KOPT-K1 (cell line): ENCODE measurements around the gene NAP1L1.

Source experiments
- H3K27ac ChIP-seq: fragments of 200-600 bp; sonication (generic); 2 replicates; pipeline ENCODE4 v1.5.1; 2016; ENCODE audit warnings: antibody characterized with exemption, mild to moderate bottlenecking, low read depth, low read length; ENCODE audit not compliant: poor library complexity, severe bottlenecking
- H3K36me3 ChIP-seq: fragments of 200-600 bp; sonication (generic); 2 replicates; pipeline ENCODE4 v1.5.1; 2017; ENCODE audit warnings: antibody characterized with exemption, mild to moderate bottlenecking, low read length, moderate library complexity; ENCODE audit not compliant: insufficient read depth
- H3K9me3 ChIP-seq: fragments of 200-600 bp; sonication (generic); 2 replicates; pipeline ENCODE4 v1.5.1; 2017; ENCODE audit warnings: antibody characterized with exemption, low read length, mild to moderate bottlenecking; ENCODE audit not compliant: insufficient read depth, poor library complexity, severe bottlenecking

The NAP1L1 gene

DNA sequence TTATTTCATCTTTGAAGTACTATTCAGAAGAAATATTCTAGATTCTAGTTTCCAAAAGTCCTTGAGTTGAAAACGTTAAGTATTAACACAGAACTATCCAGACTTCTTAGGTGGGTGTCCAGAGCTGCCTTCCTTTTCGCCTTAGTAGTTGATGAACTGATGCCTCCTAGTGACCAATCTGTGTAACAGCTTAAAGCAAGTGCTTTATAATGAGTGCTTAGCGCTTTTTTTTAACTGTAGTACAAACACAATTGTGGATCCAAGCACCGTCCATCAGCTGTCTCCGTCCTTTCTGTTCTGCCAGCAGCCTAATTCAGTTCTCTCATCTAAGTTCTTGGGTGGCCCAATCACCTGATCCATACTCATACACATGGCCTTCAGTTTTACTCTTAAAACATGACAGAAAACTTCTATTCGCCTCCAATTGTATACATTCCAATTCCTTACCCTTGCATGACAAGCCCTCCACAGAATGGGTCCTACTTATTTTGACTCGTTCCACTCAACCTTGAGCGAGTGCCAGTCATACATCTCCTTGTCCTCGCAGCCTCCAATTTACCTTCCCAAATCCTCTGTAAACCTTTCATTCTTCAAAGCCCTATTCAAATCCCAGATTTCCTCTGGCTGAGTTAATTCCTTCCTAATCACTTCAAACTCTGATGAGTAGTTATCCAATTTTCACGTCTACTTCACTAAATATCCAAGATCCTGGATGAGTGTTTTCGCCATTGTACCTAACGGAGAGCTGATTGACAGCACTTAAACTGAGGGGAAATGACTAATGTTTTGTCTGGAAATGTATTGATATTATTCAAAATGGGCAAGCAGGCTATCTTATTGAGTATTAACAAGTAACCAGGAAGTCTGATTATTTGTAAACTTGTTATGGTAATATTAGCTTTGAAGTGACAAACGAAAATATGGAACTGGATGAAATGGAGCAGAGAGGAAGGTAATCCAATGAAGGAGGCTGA lies 47.1 kb downstream of the NAP1L1 start:
- H3K9me3 ChIP-seq, result no peaks in the 10 kb centered on the region
- peaks cover 9% of the 10 kb centered on the region; the same call in 1 of the 2 replicates for H3K36me3 ChIP-seq
- no peak overlapping the region for H3K27ac ChIP-seq

DNA sequence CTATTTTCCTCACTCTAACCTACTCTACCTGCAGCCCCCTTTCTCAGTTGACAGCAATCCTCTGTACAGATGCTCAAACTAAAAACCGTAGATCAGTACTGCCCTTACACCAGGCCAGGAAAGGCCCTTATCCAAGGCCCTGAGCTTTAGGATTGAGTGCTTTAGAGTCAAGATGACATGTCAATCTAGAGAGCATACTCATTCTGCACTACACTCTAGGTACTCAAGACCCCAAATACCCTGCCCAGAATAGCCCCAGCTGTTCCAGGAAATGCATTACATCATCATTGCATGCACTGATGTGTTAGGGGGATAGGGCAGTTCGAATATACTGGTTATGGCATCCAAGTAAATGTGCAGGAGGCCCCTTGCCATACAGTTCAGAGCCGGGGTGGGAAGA lies 49.4 kb downstream of the NAP1L1 start:
- H3K27ac ChIP-seq, result no peak overlapping the region
- H3K9me3 ChIP-seq, result no peaks in the 10 kb centered on the region
- no peaks in the 10 kb centered on the region for H3K36me3 ChIP-seq

GRCh38 chr12:76033081-76034011 lies 51.1 kb downstream of the NAP1L1 start:
- H3K9me3 ChIP-seq, result no peaks in the 10 kb centered on the region

DNA sequence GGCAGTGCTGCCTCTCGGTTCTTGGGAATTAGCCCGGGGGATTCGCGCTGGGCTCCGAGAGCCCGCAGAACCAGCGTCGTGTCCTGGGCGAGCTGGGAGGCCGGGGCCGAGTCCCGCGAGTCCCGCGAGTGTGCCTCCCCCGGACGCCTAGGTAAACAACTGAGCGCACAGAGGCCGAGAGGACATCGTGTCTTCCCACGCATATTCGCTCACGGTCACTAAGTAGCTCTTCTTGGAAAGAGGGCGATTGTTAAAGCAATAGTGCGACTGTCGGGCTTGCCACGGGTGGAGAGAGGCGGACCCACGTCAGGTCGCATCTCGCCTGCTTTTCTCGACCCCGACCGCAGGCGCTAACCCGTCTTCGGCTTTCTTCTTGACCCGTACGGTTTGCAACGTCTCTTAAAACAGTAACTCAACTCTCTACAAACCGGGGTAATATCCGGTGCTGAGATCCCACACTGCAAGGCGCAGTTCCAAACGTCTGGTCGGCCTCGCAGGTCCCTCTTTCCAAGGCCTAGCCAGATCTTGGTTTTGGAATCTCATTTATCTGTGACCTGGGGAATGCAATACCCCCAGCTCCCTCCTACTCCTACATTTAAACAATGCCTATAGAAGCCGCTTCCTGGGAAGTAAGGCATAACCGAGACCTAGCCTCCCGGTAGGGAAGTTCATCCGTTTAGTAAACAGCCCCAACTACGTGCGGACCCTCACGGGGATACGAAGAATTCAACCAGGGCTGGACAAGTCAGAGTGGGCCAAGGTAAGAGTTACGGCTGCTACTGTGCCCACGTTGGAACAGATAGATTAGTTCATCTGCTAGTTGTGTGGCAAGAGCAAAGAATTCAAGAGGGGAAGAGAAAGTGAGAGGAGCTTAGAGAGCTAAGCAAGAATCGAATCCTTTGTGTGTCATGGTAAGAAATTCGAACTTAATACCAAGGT lies 52.2 kb downstream of the NAP1L1 start:
- no peaks in the 10 kb centered on the region for H3K9me3 ChIP-seq
- H3K27ac ChIP-seq, result peak overlapping the region; percentile 43
- no peaks in the 10 kb centered on the region for H3K36me3 ChIP-seq

More at GRCh38 chr12:76033081-76034011, 51.1 kb downstream of the NAP1L1 start:
- Histone ChIP-seq H3K27ac (no peak overlapping the region), H3K36me3 (no peaks in the 10 kb centered on the region)

- Histone ChIP-seq H3K9me3 (no peaks in the 10 kb centered on the region), H3K27ac (peak within 1 kb of the TSS; percentile 43), H3K36me3 (no peaks in the 10 kb centered on the region)
These were observed 53.0 kb downstream of the NAP1L1 start, which contains the start of gene PHLDA1 for GRCh38 chr12:76031414-76032042. TSS of gene PHLDA1 (minus strand) at chr12:76031776.

DNA sequence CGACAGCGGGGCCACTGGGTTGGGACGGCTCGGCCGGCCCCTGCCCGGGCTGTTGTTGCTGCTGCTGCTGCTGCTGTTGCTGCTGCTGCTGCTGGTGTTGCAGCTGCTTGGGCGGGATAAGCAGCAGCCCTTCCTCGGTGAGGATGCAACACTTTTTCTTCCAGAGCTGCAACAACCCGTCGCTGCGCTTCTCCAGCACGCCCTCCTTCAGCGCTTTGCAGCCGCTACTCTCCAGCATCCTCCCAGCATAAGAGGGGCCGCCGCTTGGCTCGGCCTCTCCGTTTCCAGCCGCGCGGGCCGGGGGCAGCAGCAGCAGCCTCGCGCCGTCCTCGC lies 53.4 kb downstream of the NAP1L1 start:
- Histone ChIP-seq H3K36me3 (no peaks in the 10 kb centered on the region), H3K9me3 (no peaks in the 10 kb centered on the region), H3K27ac (peak overlapping the region; percentile 43)

- H3K9me3 ChIP-seq, result no peaks in the 10 kb centered on the region
- no peak overlapping the region for H3K27ac ChIP-seq
- H3K36me3 ChIP-seq, result no peaks in the 10 kb centered on the region
These were observed 54.0 kb downstream of the NAP1L1 start for GRCh38 chr12:76030341-76031080.

GRCh38 chr12:76029982-76030340 lies 54.5 kb downstream of the NAP1L1 start:
- H3K9me3 ChIP-seq, result no peaks in the 10 kb centered on the region
- H3K36me3 ChIP-seq, result no peaks in the 10 kb centered on the region
- no peak overlapping the region for H3K27ac ChIP-seq

GRCh38 chr12:76028571-76029277 lies 55.8 kb downstream of the NAP1L1 start:
- Histone ChIP-seq H3K27ac (no peak overlapping the region), H3K36me3 (no peaks in the 10 kb centered on the region)

DNA sequence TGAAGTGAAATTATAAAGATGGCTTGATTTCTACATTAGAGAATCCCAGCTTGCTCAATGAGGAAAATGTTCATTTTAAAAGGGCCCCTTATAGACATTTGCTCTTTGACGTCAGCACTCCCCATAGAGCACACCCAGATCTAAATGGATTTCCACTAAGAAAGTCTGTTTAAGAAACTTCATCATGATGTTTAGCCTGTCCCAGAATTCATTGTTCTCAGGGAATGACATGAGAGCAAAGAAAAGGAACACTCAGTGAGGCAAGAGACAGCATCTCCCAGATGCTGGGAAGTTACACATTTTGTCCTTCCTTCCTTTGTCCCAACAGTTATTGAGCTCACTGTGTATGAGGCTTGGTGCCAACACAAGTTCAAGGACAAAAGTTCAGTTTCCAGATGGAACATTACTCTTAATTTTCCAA lies 57.8 kb downstream of the NAP1L1 start:
- Histone ChIP-seq H3K9me3 (no peaks in the 10 kb centered on the region), H3K27ac (no peak overlapping the region), H3K36me3 (no peaks in the 10 kb centered on the region)

More at GRCh38 chr12:76028571-76029277, 55.8 kb downstream of the NAP1L1 start:
- H3K9me3 ChIP-seq, result no peaks in the 10 kb centered on the region

DNA sequence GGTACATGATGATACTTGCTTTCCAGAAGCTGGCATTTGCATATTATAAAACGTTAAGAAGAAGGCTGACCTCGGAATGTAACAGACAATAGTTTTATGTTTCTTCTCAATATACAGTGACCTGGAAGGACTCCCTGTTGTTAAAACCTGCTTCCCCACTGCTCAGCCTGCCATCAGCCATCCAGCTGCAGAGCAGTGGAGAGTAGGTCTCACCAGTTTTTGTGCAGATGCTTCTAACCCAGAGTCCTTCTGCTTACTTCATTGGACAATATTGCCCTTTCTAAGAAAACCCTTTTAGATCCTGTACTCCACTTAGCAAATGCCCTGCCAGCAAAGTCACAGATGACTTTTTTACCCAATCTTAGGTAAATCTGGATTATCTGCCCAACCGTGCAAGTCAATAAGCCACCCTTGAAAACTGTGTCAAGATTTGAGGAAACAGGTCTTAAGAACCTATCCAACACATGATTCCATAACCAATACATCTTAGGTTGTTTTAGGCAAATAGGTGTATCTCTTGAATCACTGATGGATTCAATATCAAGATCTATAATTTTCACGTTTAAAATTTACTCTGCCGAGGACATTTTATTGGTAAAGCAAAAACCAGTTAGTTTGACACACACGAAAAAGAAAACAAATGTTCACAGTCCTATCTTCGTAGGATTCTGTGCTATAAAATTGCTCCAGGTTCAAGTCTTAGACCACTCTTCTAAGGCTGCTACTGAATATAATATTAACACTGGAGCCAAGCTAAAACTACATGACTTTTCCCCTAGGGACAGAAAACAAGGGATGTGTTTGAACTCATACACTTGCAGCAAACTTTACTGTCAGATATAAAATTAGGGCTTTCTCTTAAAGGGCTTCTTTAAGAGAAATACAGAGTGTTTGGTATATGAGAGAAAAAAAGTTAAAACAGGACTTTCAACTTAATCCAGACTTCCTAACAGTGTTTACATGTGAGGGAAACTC lies 58.6 kb downstream of the NAP1L1 start:
- no peak overlapping the region for H3K27ac ChIP-seq
- H3K36me3 ChIP-seq, result no peaks in the 10 kb centered on the region
- H3K9me3 ChIP-seq, result no peaks in the 10 kb centered on the region

GRCh38 chr12:76024942-76025600 lies 59.4 kb downstream of the NAP1L1 start:
- H3K36me3 ChIP-seq, result no peaks in the 10 kb centered on the region
- H3K9me3 ChIP-seq, result no peaks in the 10 kb centered on the region
- H3K27ac ChIP-seq, result no peak overlapping the region
